ENCODE measurements around the gene SERPINA4. TPM values are rescaled to one million over a fixed set of nuclear protein-coding genes. Genes with fewer than 3 reads are reported as not detected.

The SERPINA4 gene
- total and polyA plus RNA-seq, 9 of the 15 experiments (the other 6 are each of a cell fraction or from before 2014, with no cell fraction given): not detected

GRCh38 chr14:94542811-94543440 lies 18.3 kb upstream of the SERPINA4 start (continued):
- TF ChIP-seq MXI1 (IDR thresholded peaks at IDR 0.05; ENCODE audit: low read depth, low read length) (no peak), PHF20 (IDR thresholded peaks at IDR 0.05; ENCODE audit: partially characterized antibody) (no peak), REST (IDR thresholded peaks at IDR 0.05; ENCODE audit: borderline replicate concordance) (no peak), REST (CRISPR knock-in tag; IDR thresholded peaks at IDR 0.05; ENCODE audit: low read depth) (no peak), ZC3H4 (CRISPR knock-in tag; IDR thresholded peaks at IDR 0.05; ENCODE audit: borderline replicate concordance) (no peak), NELFE (IDR thresholded peaks at IDR 0.05; ENCODE audit: insufficient read depth, insufficient read length) (no peak), NCOA2 (IDR thresholded peaks at IDR 0.05; ENCODE audit: partially characterized antibody in 2 of 2) (no peak), ZNF212 (CRISPR knock-in tag; IDR thresholded peaks at IDR 0.05) (no peak), LARP7 (IDR thresholded peaks at IDR 0.05) (no peak), ZSCAN32 (CRISPR knock-in tag; IDR thresholded peaks at IDR 0.05) (no peak), BCLAF1 (IDR thresholded peaks at IDR 0.05; ENCODE audit: borderline replicate concordance in 1 of 2, control insufficient read depth in 1 of 2, low read depth in 2 of 2, low read length in 1 of 2) (no peak), OTX1 (CRISPR knock-in tag; IDR thresholded peaks at IDR 0.05) (no peak)
